ENCODE measurements around the gene DUSP8. TPM values are rescaled to one million over a fixed set of nuclear protein-coding genes. Genes with fewer than 3 reads are reported as not detected.
"Not testable (repeated sequence)": the region's sequence is repeated elsewhere in the genome, so short reads cannot be mapped to it uniquely, and the experiment has no call there.

Gene DUSP8
- total and polyA plus RNA-seq, 12 donors = 5.9 to 53.5 (median 18.9) TPM

DNA sequence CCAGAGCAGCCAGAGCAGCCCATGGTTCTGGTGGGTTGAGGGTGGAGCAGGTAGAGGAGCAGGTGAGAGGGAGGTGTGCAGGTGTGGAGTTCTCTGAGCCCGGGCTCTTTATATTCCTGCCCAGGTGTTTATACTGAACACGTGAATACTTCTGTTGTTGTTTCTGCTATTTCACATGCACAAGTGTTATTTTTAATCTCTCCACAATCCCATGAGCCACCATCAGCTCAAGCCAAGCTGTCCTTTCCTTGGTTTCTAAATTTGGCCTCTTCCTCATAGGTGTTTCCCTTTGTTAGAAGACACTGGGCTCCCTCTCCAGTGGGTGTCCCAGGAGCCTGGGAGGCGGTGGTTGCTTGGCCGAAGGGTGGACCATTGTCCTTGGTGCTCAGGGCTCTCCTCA, 36.3 kb upstream of the DUSP8 start, which contains the start of gene KRTAP5-3:
TSS of gene KRTAP5-3 (minus strand) at position 101 of the 400 bp plus-strand sequence. CDS start at position 23, 78 bp downstream.
- Histone ChIP-seq H3K4me3 (no peak within 1 kb of the TSS), H3K27ac (no peak within 1 kb of the TSS), H3K27me3 (peaks cover 0 to 40% (median 10%) of the 10 kb centered on the region in 7 donors), H3K4me1 (peaks cover 0 to 12% (median 6%) of the 10 kb centered on the region in 9 donors), H3K9me3 (no peaks in the 10 kb centered on the region), H3K36me3 (no peaks in the 10 kb centered on the region)
- WGBS, 2 donors = 62 to 63% methylated on average over 4 of the region's 4 CpGs
- peak in 3 of 8 donors; percentile 31 to 37 (median 37) for ATAC-seq
- no peak for DNase-seq
- TF ChIP-seq, protein P1, sequence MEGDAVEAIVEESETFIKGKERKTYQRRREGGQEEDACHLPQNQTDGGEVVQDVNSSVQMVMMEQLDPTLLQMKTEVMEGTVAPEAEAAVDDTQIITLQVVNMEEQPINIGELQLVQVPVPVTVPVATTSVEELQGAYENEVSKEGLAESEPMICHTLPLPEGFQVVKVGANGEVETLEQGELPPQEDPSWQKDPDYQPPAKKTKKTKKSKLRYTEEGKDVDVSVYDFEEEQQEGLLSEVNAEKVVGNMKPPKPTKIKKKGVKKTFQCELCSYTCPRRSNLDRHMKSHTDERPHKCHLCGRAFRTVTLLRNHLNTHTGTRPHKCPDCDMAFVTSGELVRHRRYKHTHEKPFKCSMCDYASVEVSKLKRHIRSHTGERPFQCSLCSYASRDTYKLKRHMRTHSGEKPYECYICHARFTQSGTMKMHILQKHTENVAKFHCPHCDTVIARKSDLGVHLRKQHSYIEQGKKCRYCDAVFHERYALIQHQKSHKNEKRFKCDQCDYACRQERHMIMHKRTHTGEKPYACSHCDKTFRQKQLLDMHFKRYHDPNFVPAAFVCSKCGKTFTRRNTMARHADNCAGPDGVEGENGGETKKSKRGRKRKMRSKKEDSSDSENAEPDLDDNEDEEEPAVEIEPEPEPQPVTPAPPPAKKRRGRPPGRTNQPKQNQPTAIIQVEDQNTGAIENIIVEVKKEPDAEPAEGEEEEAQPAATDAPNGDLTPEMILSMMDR (IDR thresholded peaks at IDR 0.05) = no peak
- intact Hi-C loops (cut with DNase I) = loop anchor here in 1 of 10 donors (5.0 kb wide), 1 partner anchor 854 kb away; no protein-coding TSS in a partner anchor

DNA sequence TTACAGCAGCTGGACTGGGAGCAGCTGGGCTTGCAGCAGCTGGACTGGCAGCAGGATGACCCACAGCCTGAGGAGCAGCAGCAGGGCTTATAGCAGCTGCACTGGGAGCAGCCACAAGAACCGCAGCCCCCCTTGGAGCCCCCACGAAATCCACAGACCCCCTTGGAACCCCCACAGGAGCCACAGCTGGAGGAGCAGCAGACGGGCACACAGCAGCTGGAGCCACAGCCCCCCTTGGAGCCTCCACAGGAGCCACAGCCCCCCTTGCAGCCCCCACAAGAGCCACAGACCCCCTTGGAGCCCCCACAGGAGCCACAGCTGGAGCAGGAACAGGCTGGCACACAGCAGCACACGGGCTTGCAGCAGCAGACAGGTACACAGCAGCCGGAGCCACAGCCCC, 35.8 kb upstream of the DUSP8 start:
- not testable (repeated sequence) for H3K36me3 ChIP-seq, H3K9me3 ChIP-seq, ATAC-seq, H3K4me3 ChIP-seq, DNase-seq, H3K27ac ChIP-seq
- WGBS, 2 donors = 53 to 54% methylated on average over 5 of the region's 5 CpGs
- intact Hi-C loops (cut with DNase I) = loop anchor here in 1 of 10 donors (5.0 kb wide), 1 partner anchor 854 kb away; no protein-coding TSS in a partner anchor
- Histone ChIP-seq H3K4me1 (peaks cover 0 to 12% (median 6%) of the 10 kb centered on the region in 9 donors), H3K27me3 (peaks cover 0 to 44% (median 10%) of the 10 kb centered on the region in 7 donors)

DNA sequence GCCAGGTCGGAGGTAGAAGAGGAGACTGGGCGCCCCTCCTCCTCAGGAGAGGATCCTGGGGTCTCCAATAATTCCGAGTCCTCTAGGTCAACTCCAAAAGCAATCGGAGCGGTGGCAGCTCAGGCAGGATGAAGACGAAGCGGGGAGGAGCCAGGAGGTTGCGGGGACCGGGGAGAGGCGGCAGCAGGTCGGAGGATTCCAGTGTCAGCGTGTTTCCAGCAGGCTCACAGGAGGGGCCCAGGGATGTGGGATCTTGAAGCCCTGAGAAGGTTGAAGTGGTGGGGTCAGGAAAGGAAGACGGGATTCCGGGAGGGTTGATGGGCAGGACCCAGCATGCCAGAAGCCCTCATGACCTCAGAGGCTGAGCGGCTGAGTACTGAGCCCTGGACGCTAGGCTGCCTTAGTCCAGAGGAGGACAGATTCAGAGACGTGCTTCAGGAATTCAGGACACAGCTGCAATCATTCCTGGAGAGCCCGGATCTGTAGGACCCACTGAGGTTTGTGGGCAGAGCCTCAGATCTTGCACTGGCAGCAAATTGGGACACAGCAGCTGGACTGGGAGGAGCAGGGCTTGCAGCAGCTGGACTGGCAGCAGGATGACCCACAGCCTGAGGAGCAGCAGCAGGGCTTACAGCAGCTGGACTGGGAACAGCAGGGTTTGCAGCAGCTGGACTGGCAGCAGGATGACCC, 35.2 kb upstream of the DUSP8 start:
- H3K4me1 ChIP-seq = peaks cover 0 to 12% (median 6%) of the 10 kb centered on the region in 9 donors
- ATAC-seq, H3K9me3 ChIP-seq, H3K27ac ChIP-seq, H3K4me3 ChIP-seq, H3K36me3 ChIP-seq, DNase-seq: not testable (repeated sequence)
- intact Hi-C loops (cut with DNase I) = loop anchor here in 1 of 10 donors (5.0 kb wide), 1 partner anchor 855 kb away; no protein-coding TSS in a partner anchor
- peaks cover 0 to 50% (median 10%) of the 10 kb centered on the region in 7 donors for H3K27me3 ChIP-seq
- WGBS, 2 donors = 41 to 48% methylated on average over 18 of the region's 18 CpGs

GRCh38 chr11:1605923-1606322, 33.9 kb upstream of the DUSP8 start:
- DNase-seq, ATAC-seq, H3K36me3 ChIP-seq, H3K27ac ChIP-seq, H3K9me3 ChIP-seq, H3K4me3 ChIP-seq: not testable (repeated sequence)
- intact Hi-C loops (cut with DNase I) = loop anchor here in 1 of 10 donors (5.0 kb wide), 1 partner anchor 856 kb away; no protein-coding TSS in a partner anchor
- Histone ChIP-seq H3K27me3 (peaks cover 0 to 56% (median 10%) of the 10 kb centered on the region in 7 donors), H3K4me1 (peaks cover 0 to 12% (median 6%) of the 10 kb centered on the region in 9 donors)
- 89 to 93% methylated on average over 13 of the region's 13 CpGs for WGBS, 2 donors

- TF ChIP-seq, protein P1 (IDR thresholded peaks at IDR 0.05) = no peak
- intact Hi-C loops (cut with DNase I) = loop anchor here in 1 of 10 donors (5.0 kb wide), 1 partner anchor 858 kb away; no protein-coding TSS in a partner anchor
- Histone ChIP-seq H3K27ac (no peak overlapping the region), H3K9me3 (no peaks in the 10 kb centered on the region), H3K27me3 (peaks cover 0 to 56% (median 10%) of the 10 kb centered on the region in 7 donors), H3K4me3 (no peak overlapping the region), H3K4me1 (peaks cover 0 to 12% (median 6%) of the 10 kb centered on the region in 9 donors), H3K36me3 (no peaks in the 10 kb centered on the region)
- 80 to 83% methylated on average over 7 of the region's 7 CpGs for WGBS, 2 donors
- ATAC-seq (peak in 1 of 8 donors; percentile 26), DNase-seq (no peak)
Measured at GRCh38 chr11:1604711-1605110, 32.6 kb upstream of the DUSP8 start.

Data from heart right ventricle (tissue), 16 donors.